Activated T-helper 1 cell treated with anti-CD3 and anti-CD28 coated beads, Interleukin-2, amount 50 U/mL, for 16 hours (primary cell): ENCODE measurements around the gene KLHL12.

Source experiments
- DNase-seq, 2 donors: peaks; one replicate each; pipeline ENCODE4 v3.0.0-alpha.2; 2020; ENCODE audit warnings: low read depth in 1 of 2, low spot score in 1 of 2

The KLHL12 gene

GRCh38 chr1:202888531-202889360, 38.3 kb downstream of the KLHL12 start, which contains the start of gene RABIF:
Gene RABIF (minus strand): TSS chr1:202889149. CDS start chr1:202889098, 51 bp downstream.
- DNase-seq, result peak; percentile 95

DNA sequence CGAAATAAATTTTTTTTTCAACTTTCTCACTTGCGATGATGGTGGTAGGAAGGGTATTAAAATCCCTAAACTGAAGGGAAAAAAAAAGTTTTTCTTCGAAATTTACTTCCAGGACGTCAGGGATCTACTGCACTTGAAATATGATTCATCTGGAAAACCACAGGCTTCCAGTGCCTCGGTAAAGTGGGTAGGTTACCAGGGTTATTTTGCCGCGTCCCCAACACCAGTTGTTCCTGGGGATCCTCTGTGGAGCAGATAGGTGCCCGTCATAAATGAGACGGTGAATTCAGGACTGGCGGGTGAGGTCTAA, 38.9 kb downstream of the KLHL12 start:
- DNase-seq, result no peak

- DNase-seq, result no peak
Observed at GRCh38 chr1:202880961-202881460, 46.0 kb downstream of the KLHL12 start.

GRCh38 chr1:202880062-202880461, 47.0 kb downstream of the KLHL12 start:
- DNase-seq, result no peak

DNA sequence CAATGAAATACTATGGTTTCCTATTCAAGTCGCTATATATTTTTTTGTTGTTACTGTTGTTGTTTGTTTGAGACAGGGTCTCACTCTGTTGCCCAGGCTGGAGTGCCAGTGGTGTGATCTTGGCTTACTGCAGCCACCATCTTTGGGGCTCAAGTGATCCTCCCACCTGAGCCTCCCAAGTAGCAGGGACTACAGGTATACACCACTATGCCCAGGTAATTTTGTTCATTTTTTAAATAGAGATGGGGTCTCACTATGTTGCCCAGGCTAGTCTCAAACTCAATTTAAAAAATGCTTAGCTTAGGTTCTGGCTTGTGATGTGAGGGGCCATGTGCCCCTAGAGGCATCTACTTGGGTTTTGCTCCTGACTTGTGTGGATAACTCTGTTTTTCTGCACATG, 47.9 kb downstream of the KLHL12 start:
- no peak for DNase-seq

GRCh38 chr1:202873026-202873425, 54.0 kb downstream of the KLHL12 start:
- no peak for DNase-seq

DNA sequence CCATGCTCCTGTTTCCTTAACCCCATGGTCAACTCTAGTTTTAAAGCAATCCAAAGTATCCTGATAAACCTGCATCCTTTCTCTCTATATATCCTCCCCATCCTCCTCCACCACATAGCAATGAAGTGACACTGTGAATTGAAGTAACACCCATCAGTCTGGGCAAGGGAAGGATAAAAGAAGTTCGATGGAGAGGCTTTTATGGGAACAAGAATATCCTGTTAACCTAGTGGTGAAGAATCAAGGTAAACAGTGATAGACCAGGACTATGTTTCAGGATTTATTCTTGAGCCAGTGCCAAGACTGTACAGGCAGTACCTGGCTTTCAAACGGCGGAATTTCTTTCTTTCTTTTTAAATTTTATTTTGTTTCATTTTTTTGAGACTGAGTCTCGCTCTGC, 55.7 kb downstream of the KLHL12 start:
- no peak for DNase-seq

DNA sequence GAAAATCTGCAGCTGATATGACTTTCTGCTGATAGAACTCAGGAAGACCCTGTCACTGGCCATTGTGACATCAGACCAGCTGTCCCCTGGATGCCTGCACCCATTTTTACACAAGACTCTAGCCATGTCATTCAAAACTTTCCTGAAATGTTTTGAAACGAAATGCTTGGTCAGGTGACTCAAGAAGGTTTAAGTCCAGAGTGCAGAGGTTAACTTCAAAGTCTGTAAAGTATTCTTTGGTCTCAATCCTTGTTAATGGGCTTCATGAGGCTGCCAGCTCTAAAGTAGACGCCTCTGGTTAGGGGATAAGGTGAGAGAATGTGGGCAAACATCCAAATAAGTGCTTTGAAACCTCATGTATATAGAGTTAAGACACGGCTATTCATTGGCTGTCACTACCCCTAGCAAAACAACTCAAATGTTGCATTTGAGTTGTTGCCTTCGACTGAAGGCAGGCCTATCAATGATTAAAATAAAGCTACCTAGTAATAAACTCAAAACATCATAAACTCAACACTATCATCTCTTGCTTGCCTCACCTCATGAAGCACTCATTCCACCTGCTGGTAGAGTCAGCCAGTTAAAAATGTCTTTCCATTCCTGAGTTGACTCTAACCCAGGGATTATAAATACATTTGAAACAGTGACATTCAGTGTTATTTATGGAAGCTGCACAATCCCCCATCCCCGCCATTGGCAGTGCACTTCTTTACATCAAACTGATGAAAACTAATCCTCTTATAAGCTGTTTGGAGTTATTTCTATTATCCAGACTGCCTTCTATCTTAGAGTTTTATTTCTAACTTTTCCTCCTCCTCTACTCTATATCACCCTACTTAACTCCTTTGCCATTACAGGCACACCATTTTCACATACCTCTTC, 64.1 kb downstream of the KLHL12 start:
- no peak for DNase-seq

GRCh38 chr1:202861420-202862132, 65.5 kb downstream of the KLHL12 start:
- peak in 1 of 2 donors; percentile 3 for DNase-seq

- DNase-seq, result no peak
Observed at GRCh38 chr1:202860744-202861419, 66.2 kb downstream of the KLHL12 start.

GRCh38 chr1:202858789-202859414, 68.1 kb downstream of the KLHL12 start:
- DNase-seq, result no peak

GRCh38 chr1:202858331-202858730, 68.7 kb downstream of the KLHL12 start:
- no peak for DNase-seq

DNA sequence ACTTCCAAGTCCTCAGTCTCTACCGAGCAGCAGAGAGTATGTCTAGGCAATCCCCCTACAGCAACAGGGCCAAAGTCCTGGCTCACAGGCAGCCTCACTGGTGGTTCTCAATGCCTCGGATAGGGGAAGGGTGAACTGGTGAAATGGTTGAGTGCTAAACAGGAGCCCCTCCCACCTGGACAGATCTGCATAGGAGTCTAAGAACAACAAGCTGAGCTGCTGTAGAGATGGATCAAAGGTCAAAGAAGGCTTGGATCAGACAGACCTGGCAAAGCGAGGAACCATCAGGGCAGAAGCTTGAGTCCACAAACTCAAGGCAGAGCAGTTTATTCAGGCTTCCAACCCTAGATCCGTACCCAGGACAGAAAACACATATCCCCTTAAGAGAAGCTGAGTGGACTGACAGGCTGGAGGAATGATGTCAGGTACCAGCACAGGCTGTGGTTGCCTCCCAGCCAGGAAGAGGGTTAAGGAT, 69.9 kb downstream of the KLHL12 start:
- no peak for DNase-seq

DNA sequence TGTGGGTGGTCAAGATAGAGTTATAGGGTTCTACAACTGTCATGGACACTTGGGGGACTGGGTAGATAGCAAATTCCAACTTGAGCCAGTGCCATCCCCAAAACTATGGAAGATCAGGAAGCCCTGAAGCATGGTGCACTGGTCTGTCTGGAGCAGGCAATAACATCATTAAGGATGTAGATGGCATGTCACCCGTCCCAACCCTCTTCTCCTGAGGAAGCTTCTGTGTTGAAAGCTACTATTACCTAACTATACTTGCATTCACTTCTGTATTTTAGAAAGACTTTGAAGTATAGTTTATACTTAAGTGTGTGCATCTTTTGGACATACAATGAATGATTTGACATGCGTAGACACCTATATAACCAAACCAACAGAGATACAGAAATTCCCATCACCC, 71.0 kb downstream of the KLHL12 start:
- DNase-seq, result no peak

DNA sequence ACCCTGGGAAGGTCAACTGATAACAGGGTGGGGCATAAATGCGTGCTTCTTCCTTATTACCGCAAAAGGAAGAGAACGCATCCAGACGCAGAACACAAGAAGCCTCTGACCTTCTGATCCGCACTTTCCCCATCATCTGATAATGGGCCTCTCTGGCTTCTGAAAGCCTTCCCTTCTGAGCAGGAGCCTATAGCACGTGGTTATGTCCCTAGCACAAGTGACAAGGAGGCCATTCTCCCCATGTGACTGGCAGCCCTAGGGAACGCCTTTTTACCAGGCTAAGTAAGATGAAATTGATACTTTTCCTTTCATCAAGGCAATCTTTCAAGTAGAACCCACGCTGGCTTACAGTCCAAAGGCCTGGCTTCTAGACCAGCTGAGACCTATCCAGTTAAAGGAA, 72.2 kb downstream of the KLHL12 start:
- no peak for DNase-seq

DNA sequence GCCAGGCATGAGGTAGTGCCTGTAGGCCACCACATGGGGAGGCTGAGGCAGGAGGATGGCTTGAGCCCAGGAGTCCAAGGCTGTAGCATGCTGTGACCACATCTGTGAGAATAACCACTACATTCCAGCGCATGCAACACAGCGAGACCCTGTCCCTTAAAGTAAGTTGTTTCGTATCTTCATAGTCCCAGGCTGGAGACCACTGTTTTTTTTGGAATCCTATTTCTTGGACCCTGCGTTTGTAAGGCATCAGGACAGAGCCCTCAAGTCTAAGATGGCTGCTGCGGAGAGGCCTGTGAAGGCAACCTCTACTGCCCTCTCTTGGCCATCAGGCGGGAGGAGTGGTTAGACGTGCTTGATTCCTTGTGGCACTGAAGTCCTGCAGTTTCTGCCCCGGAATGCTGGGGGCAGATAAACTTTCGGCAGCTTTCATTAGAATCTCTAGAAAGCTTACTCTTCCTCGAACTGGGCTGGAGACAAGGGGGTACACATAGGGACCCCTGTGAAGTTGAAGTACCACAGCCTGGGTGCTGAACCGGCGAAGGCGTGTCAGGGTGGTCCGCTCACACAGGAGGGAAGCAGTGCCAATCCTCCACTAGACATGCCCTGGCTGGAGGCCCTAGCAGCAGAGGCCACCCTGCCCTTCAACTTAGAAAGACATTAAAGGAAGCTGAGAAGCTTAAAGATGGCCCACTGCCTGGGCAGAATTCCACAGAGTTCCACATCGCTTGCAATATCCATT, 74.7 kb downstream of the KLHL12 start:
- no peak for DNase-seq

- DNase-seq, result no peak
Observed at GRCh38 chr1:202850593-202851362, 76.3 kb downstream of the KLHL12 start.

GRCh38 chr1:202848191-202848542, 78.9 kb downstream of the KLHL12 start:
- DNase-seq, result no peak

- DNase-seq, result no peak
Observed at GRCh38 chr1:202844935-202845334, 82.1 kb downstream of the KLHL12 start.
